Measurements from ENCODE around the gene P4HTM. TPM values are rescaled to one million over a fixed set of nuclear protein-coding genes. Genes with fewer than 3 reads are reported as not detected.

P4HTM gene
- total and polyA plus RNA-seq, 2 of the 4 experiments (the other 2 are of a cell fraction): 10.4 to 26.1 TPM

GRCh38 chr3:48980295-48980694 lies 9.7 kb upstream of the P4HTM start:
- H2AK9ac ChIP-seq (replicated peaks; ENCODE audit: low read depth, low read length, poor library complexity): no peak overlapping the region
- in situ Hi-C loops (cut with MboI; ENCODE audit: low sequenced_read_pairs): no loop called here
- H3K14ac ChIP-seq (replicated peaks; ENCODE audit: low read depth, low read length): no peak overlapping the region
- H4K8ac ChIP-seq (ENCODE audit: low read depth in 2 of 2, low read length in 2 of 2): no peak overlapping the region
- dilution Hi-C loops (cut with HindIII; ENCODE audit: low sequenced_read_pairs, unreplicated experiment): no loop called here
- H2BK15ac ChIP-seq (ENCODE audit: low read depth, low read length): no peak overlapping the region
- no peak overlapping the region for H2BK5ac ChIP-seq (ENCODE audit: low read depth, low read length, poor library complexity, severe bottlenecking)
- CTCF ChIA-PET: no interaction called here
- no peak overlapping the region for H2AK5ac ChIP-seq (ENCODE audit: low read depth, low read length)
- no peak overlapping the region for H4K5ac ChIP-seq (ENCODE audit: low read depth, low read length)
- H3K27ac ChIP-seq (ENCODE audit: insufficient read depth, low read length): no peak overlapping the region
- no peak overlapping the region for H3K4me2 ChIP-seq (ENCODE audit: low read depth, low read length)
- no peak overlapping the region for H3K23ac ChIP-seq (ENCODE audit: low read depth, low read length)
- peaks cover 21 to 25% of the 10 kb centered on the region in 2 experiments; a peak in 3 of 4 replicates for H3K79me1 ChIP-seq (ENCODE audit: low read depth in 1 of 2, low read length in 2 of 2)
- no peak overlapping the region for H2BK20ac ChIP-seq (ENCODE audit: low read depth, low read length)
- H3K9me1 ChIP-seq (ENCODE audit: insufficient read depth, low read length): peaks cover 5% of the 10 kb centered on the region; the same call in 1 of the 2 replicates
- no peak for DNase-seq
- no peak overlapping the region for H4K91ac ChIP-seq (ENCODE audit: insufficient read depth, low read depth, low read length)
- BruUV-seq (replicated peaks): no TSS peak
- H3K9ac ChIP-seq (ENCODE audit: low read depth, low read length): no peak overlapping the region
- no peaks in the 10 kb centered on the region for H3K4me1 ChIP-seq (ENCODE audit: control insufficient read depth, insufficient read depth, low read length)
- no peak overlapping the region for H2AFZ ChIP-seq (replicated peaks; ENCODE audit: low read length, poor library complexity)
- no peaks in the 10 kb centered on the region for H4K20me1 ChIP-seq (ENCODE audit: insufficient read depth, low read length)
- peaks cover 69% of the 10 kb centered on the region for H3K36me3 ChIP-seq (ENCODE audit: control insufficient read depth, insufficient read depth, low read length)
- no CpG with 5 or more reads among the region's 4 CpGs for WGBS, 2 experiments (ENCODE audit: extremely low coverage in 2 of 2, insufficient read length in 1 of 2)
- no peaks in the 10 kb centered on the region for H3K9me3 ChIP-seq (ENCODE audit: control insufficient read depth, insufficient read depth, low read length)
- H3K4ac ChIP-seq (ENCODE audit: low read depth, low read length): no peak overlapping the region
- no peaks in the 10 kb centered on the region for H3K27me3 ChIP-seq (ENCODE audit: control insufficient read depth, insufficient read depth, low read length)
- no peak for ATAC-seq (ENCODE audit: low read depth)
- H3K4me3 ChIP-seq (ENCODE audit: insufficient read depth, low read depth, low read length): no peak overlapping the region
- no peak overlapping the region for H3K56ac ChIP-seq (ENCODE audit: extremely low read depth, insufficient read depth, low read length)
- POLR2A ChIA-PET (ENCODE audit: unreplicated experiment): interaction anchor here (0.5 kb wide), 1 partner anchor 8 kb away, joined by 9 read pairs; no protein-coding TSS in a partner anchor
- intact Hi-C loops (cut with micrococcal nuclease): no loop called here
- TF ChIP-seq RCOR1 (IDR thresholded peaks at IDR 0.05; ENCODE audit: insufficient replicate concordance, low read length): no peak
- H3K18ac ChIP-seq (ENCODE audit: low read depth, low read length): no peak overlapping the region
- H2BK120ac ChIP-seq (ENCODE audit: low read depth, low read length): no peak overlapping the region

Data from IMR-90 (cell line).